Stomach (tissue), 4 donors: ENCODE measurements around the gene KIFC3.

Source experiments
- EP300 ChIP-seq: sonication (generic); formaldehyde crosslinking; IDR thresholded peaks from one replicate; pipeline ENCODE4 v1.6.1; 2017; ENCODE audit warnings: antibody characterized with exemption
- POLR2A ChIP-seq, 4 donors: fragments of 450-650 bp; IDR thresholded peaks; one replicate each; pipeline ENCODE4 v1.6.1; 2016; ENCODE audit warnings: antibody characterized with exemption in 4 of 4, control low read depth in 2 of 4, mild to moderate bottlenecking in 1 of 4, moderate library complexity in 1 of 4
- POLR2AphosphoS5 ChIP-seq, 3 donors: sonication (generic); formaldehyde crosslinking; IDR thresholded peaks; one replicate each; pipeline ENCODE4 v1.6.1; 2016; ENCODE audit warnings: antibody characterized with exemption in 3 of 3
- TF ChIP-seq, protein P1 (sequence below), 7 experiments: fragments of 450-650 bp in 4 of 7; fragments of 200-600 bp in 3 of 7; sonication (generic) in 3 of 7; IDR thresholded peaks; one replicate each; pipeline ENCODE4 v1.5.1; 2016 to 2019; ENCODE audit warnings: antibody characterized with exemption in 7 of 7, control low read depth in 2 of 7, mild to moderate bottlenecking in 1 of 7

DNA sequence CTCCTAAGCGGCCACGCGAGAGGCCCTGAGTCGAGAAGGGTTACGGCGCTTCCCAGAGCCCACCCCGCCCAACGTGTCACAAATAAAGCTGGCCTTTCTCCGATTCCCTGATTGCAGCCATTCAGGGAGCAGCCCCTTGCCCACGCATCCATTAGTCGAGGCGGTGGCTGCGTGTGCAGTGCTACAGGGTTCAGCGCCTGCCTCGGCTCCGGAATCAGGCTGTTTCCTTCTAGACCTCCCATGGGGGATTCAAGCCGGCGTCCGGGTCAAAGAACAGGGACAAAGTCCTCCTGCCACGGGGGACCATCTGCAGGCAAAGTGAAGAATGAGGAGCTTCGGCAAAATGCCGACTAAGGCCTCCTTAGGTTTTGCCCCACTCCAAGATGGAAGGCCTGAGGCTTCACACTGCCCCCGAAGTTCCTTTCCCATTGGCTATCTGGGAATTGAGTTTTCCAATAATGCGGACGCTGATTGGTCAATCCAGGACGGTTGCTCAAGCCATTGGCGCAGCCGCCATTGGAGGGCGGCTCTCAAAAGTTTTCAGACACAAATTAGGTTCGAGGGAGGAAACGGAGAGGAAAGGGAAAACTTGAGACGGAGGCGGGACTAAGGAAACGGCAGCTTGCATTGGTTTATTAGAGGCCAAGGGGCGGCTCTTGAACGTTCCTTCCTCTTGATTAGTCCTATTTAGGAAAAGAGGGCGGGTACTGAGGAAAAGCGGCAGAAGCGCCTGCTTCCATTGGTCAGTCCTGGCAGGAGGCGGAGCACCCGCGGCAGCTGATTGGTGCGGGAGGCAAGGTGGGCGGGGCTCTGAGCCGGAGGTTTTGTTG is 67.2 kb downstream of the KIFC3 start:
- TF ChIP-seq POLR2A (IDR thresholded peaks at IDR 0.05) (no peak), EP300 (no peak), POLR2AphosphoS5 (IDR thresholded peaks at IDR 0.05) (peak; percentile 32 to 76 (median 54))
- TF ChIP-seq, protein P1, sequence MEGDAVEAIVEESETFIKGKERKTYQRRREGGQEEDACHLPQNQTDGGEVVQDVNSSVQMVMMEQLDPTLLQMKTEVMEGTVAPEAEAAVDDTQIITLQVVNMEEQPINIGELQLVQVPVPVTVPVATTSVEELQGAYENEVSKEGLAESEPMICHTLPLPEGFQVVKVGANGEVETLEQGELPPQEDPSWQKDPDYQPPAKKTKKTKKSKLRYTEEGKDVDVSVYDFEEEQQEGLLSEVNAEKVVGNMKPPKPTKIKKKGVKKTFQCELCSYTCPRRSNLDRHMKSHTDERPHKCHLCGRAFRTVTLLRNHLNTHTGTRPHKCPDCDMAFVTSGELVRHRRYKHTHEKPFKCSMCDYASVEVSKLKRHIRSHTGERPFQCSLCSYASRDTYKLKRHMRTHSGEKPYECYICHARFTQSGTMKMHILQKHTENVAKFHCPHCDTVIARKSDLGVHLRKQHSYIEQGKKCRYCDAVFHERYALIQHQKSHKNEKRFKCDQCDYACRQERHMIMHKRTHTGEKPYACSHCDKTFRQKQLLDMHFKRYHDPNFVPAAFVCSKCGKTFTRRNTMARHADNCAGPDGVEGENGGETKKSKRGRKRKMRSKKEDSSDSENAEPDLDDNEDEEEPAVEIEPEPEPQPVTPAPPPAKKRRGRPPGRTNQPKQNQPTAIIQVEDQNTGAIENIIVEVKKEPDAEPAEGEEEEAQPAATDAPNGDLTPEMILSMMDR (IDR thresholded peaks at IDR 0.05): no peak
